Upper lobe of left lung (tissue), 4 donors: ENCODE measurements around the gene WDR59.

Experiments
- EP300 ChIP-seq, 4 donors: sonication (generic); formaldehyde crosslinking; IDR thresholded peaks; one replicate each; pipeline ENCODE4 v1.5.1; 2017; ENCODE audit warnings: antibody characterized with exemption in 4 of 4, control low read depth in 2 of 4
- POLR2A ChIP-seq, 4 donors: fragments of 450-650 bp; IDR thresholded peaks; one replicate each; pipeline ENCODE4 v1.5.1; 2016 to 2017; ENCODE audit warnings: antibody characterized with exemption in 4 of 4, mild to moderate bottlenecking in 2 of 4
- POLR2AphosphoS5 ChIP-seq, 2 donors: sonication (generic); formaldehyde crosslinking; IDR thresholded peaks; one replicate each; pipeline ENCODE4 v1.5.1; 2017; ENCODE audit warnings: antibody characterized with exemption in 2 of 2
- TF ChIP-seq, protein P1 (sequence below), 6 experiments: fragments of 450-650 bp in 4 of 6; fragments of 200-600 bp in 2 of 6; sonication (generic) in 2 of 6; IDR thresholded peaks; one replicate each; pipeline ENCODE4 v1.5.1; 2016 to 2019; ENCODE audit warnings: antibody characterized with exemption in 6 of 6

DNA sequence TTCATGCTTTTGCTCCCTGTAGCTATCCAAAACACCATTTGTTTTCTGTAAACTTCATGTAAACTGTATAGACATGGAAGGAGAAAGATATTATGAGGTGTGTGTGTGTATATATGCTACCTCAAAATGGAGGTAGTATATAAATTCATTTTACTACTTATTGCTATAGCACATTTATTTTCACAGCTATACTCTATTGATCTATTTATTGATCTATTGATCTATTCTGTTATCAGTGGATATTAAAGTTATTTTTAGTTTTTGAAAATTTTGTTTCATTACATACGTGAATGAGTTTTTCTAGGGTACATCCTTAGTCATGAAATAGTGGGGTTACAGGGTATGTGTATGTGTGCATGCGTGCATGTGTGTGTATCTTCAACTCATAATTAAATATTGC, 29.4 kb upstream of the WDR59 start:
- TF ChIP-seq POLR2A (IDR thresholded peaks at IDR 0.05) (no peak), POLR2AphosphoS5 (IDR thresholded peaks at IDR 0.05) (no peak), EP300 (IDR thresholded peaks at IDR 0.05) (no peak)
- TF ChIP-seq, protein P1, sequence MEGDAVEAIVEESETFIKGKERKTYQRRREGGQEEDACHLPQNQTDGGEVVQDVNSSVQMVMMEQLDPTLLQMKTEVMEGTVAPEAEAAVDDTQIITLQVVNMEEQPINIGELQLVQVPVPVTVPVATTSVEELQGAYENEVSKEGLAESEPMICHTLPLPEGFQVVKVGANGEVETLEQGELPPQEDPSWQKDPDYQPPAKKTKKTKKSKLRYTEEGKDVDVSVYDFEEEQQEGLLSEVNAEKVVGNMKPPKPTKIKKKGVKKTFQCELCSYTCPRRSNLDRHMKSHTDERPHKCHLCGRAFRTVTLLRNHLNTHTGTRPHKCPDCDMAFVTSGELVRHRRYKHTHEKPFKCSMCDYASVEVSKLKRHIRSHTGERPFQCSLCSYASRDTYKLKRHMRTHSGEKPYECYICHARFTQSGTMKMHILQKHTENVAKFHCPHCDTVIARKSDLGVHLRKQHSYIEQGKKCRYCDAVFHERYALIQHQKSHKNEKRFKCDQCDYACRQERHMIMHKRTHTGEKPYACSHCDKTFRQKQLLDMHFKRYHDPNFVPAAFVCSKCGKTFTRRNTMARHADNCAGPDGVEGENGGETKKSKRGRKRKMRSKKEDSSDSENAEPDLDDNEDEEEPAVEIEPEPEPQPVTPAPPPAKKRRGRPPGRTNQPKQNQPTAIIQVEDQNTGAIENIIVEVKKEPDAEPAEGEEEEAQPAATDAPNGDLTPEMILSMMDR (IDR thresholded peaks at IDR 0.05), result no peak
